IMR-90 (cell line): ENCODE data around the gene SCGB3A2.

Experiments used
- BHLHE40 ChIP-seq: fragments of 150-350 bp; IDR thresholded peaks from 2 replicates; pipeline ENCODE4 v1.6.1; 2016; ENCODE audit warnings: mild to moderate bottlenecking, low read depth, low read length
- CHD1 ChIP-seq: IDR thresholded peaks from 2 replicates; pipeline ENCODE4 v1.6.1; 2012; ENCODE audit warnings: low read depth, low read length, improper control_type of control experiment
- CTCF ChIP-seq: conservative IDR thresholded peaks from 2 replicates; pipeline ENCODE4 v1.5.1; 2012; ENCODE audit warnings: mild to moderate bottlenecking, low read depth, low read length, improper control_type of control experiment
- ELK1 ChIP-seq: fragments of 150-350 bp; IDR thresholded peaks from 2 replicates; pipeline ENCODE4 v1.6.1; 2016; ENCODE audit warnings: low read depth, mild to moderate bottlenecking, low read length, moderate library complexity, borderline replicate concordance
- MAFK ChIP-seq: IDR thresholded peaks from 2 replicates; pipeline ENCODE4 v1.6.1; 2012; ENCODE audit warnings: low read depth, low read length, improper control_type of control experiment
- MAZ ChIP-seq: IDR thresholded peaks from 2 replicates; pipeline ENCODE4 v1.6.1; 2012; ENCODE audit warnings: low read depth, mild to moderate bottlenecking, low read length, improper control_type of control experiment, moderate library complexity, borderline replicate concordance
- MXI1 ChIP-seq: IDR thresholded peaks from 2 replicates; pipeline ENCODE4 v1.6.1; 2012; ENCODE audit warnings: low read depth, mild to moderate bottlenecking, low read length, moderate library complexity, borderline replicate concordance
- POLR2A ChIP-seq: IDR thresholded peaks from 2 replicates; pipeline ENCODE4 v1.6.1; 2012; ENCODE audit warnings: mild to moderate bottlenecking, low read depth, low read length
- RAD21 ChIP-seq: IDR thresholded peaks from 2 replicates; pipeline ENCODE4 v1.6.1; 2012; ENCODE audit warnings: low read length, improper control_type of control experiment
- RCOR1 ChIP-seq: IDR thresholded peaks from 2 replicates; pipeline ENCODE4 v1.6.1; 2012; ENCODE audit warnings: mild to moderate bottlenecking, low read length, improper control_type of control experiment; ENCODE audit not compliant: insufficient replicate concordance
- RFX5 ChIP-seq: IDR thresholded peaks from 2 replicates; pipeline ENCODE4 v1.8.0; 2012; ENCODE audit warnings: low read depth, mild to moderate bottlenecking, low read length, moderate library complexity
- SMC3 ChIP-seq: fragments of 150-350 bp; IDR thresholded peaks from 2 replicates; pipeline ENCODE4 v1.6.1; 2016; ENCODE audit warnings: low read depth, mild to moderate bottlenecking, antibody characterized with exemption, low read length, moderate library complexity
- TF ChIP-seq, protein P1 (sequence below): fragments of 150-350 bp; IDR thresholded peaks from 2 replicates; pipeline ENCODE4 v1.6.1; 2017; ENCODE audit warnings: mild to moderate bottlenecking, antibody characterized with exemption, low read length, low read depth

- TF ChIP-seq, protein P1, sequence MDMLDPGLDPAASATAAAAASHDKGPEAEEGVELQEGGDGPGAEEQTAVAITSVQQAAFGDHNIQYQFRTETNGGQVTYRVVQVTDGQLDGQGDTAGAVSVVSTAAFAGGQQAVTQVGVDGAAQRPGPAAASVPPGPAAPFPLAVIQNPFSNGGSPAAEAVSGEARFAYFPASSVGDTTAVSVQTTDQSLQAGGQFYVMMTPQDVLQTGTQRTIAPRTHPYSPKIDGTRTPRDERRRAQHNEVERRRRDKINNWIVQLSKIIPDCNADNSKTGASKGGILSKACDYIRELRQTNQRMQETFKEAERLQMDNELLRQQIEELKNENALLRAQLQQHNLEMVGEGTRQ: no peak
- TF ChIP-seq CTCF (no peak), MAZ (no peak), ELK1 (no peak), POLR2A (no peak), MAFK (no peak), CHD1 (no peak), MXI1 (no peak), BHLHE40 (no peak), SMC3 (no peak), RFX5 (no peak), RAD21 (no peak), RCOR1 (no peak)
Measured at GRCh38 chr5:147845618-147846017, 32.9 kb upstream of the SCGB3A2 start.
